Stomach (tissue), 4 donors: ENCODE results near the gene TMEM52.

Experiments used
- CTCF ChIP-seq, 7 experiments: fragments of 450-650 bp in 4 of 7; fragments of 200-600 bp in 3 of 7; sonication (generic) in 3 of 7; IDR thresholded peaks; one replicate each; pipeline ENCODE4 v1.5.1; 2016 to 2019; ENCODE audit warnings: antibody characterized with exemption in 7 of 7, control low read depth in 2 of 7, mild to moderate bottlenecking in 1 of 7
- EP300 ChIP-seq: sonication (generic); formaldehyde crosslinking; IDR thresholded peaks from one replicate; pipeline ENCODE4 v1.6.1; 2017; ENCODE audit warnings: antibody characterized with exemption
- POLR2A ChIP-seq, 4 donors: fragments of 450-650 bp; IDR thresholded peaks; one replicate each; pipeline ENCODE4 v1.6.1; 2016; ENCODE audit warnings: antibody characterized with exemption in 4 of 4, control low read depth in 2 of 4, mild to moderate bottlenecking in 1 of 4, moderate library complexity in 1 of 4
- POLR2AphosphoS5 ChIP-seq, 3 donors: sonication (generic); formaldehyde crosslinking; IDR thresholded peaks; one replicate each; pipeline ENCODE4 v1.6.1; 2016; ENCODE audit warnings: antibody characterized with exemption in 3 of 3

GRCh38 chr1:1917995-1918900 is 831 bp downstream of the TMEM52 start:
- TF ChIP-seq CTCF (IDR thresholded peaks at IDR 0.05) (no peak), POLR2AphosphoS5 (IDR thresholded peaks at IDR 0.05) (no peak), EP300 (no peak), POLR2A (IDR thresholded peaks at IDR 0.05) (no peak)
